ENCODE data around the gene NCK1.

DNA sequence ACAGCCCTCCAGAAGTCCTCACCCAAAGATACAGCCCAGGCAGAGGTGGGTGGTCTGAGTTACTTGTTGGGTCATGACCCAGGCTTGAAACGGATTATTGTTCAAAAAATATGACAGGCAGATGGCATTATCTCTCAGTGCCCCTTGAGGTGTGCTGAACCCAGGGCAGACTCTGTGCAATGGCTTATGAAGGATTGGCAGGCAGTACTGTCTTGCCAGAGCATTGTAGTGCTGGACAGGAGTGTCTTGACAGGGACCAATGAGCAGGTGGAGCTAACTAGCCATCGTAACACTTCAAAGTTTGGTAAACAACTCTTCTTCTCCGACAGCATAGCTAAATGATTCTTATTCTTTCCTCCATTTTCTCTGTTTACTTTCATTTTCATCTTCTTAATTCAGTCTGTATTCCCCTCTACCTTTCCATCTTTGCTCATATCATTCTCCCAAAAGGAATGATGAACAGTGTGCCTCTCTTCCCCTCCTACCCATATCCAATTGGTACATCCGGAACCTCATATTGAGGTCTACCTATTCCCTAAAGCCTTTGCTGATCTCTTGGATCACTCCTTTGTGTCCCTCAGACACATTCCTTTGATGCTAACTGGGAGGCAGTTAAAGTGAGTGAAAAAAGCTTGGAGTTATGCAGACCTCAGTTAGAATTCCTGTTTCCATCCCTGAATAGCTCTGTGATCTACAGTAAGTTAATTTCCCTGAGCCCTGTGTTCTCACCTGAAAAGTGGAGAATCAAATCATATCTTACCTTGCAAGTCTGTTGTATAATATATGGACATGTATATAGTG lies 93.2 kb downstream of the NCK1 start:
- no peak for TF ChIP-seq SRF (IDR thresholded peaks at IDR 0.05; ENCODE audit: low read depth, low read length)
- TF ChIP-seq ZFYVE20 (CRISPR knock-in tag; IDR thresholded peaks at IDR 0.05; ENCODE audit: borderline replicate concordance, low read depth): no peak
- no peak for TF ChIP-seq RXRB (CRISPR knock-in tag; IDR thresholded peaks at IDR 0.05; ENCODE audit: borderline replicate concordance)
- TF ChIP-seq ZNF282 (IDR thresholded peaks at IDR 0.05; ENCODE audit: partially characterized antibody): no peak
